Stimulated activated CD8-positive, alpha-beta memory T cell treated with anti-CD3 and anti-CD28 coated beads, Interleukin-7, amount 100 ng/mL, for 1 hour (primary cell): ENCODE data around the gene TLE1.
"Not testable (repeated sequence)": the region's sequence is repeated elsewhere in the genome, so short reads cannot be mapped to it uniquely, and the experiment has no call there.

Source experiments
- DNase-seq, 2 donors: peaks; one replicate each; pipeline ENCODE4 v3.0.0-alpha.2; 2020; ENCODE audit warnings: low read depth in 2 of 2

Gene TLE1

GRCh38 chr9:81652058-81652687, 37.2 kb downstream of the TLE1 start:
- DNase-seq, result no peak

GRCh38 chr9:81650586-81651515, 38.5 kb downstream of the TLE1 start:
- no peak for DNase-seq

GRCh38 chr9:81649475-81650240, 39.7 kb downstream of the TLE1 start:
- no peak for DNase-seq

GRCh38 chr9:81648891-81649290, 40.5 kb downstream of the TLE1 start:
- no peak for DNase-seq

- no peak for DNase-seq
These were observed 43.0 kb downstream of the TLE1 start for GRCh38 chr9:81646337-81646736.

- not testable (repeated sequence) for DNase-seq
These were observed 44.8 kb downstream of the TLE1 start for GRCh38 chr9:81644513-81644912.

GRCh38 chr9:81637276-81637675, 52.1 kb downstream of the TLE1 start:
- no peak for DNase-seq

- DNase-seq, result no peak
These were observed 53.1 kb downstream of the TLE1 start for GRCh38 chr9:81636255-81636599.

- no peak for DNase-seq
These were observed 53.7 kb downstream of the TLE1 start for GRCh38 chr9:81635521-81636254.

- no peak for DNase-seq
These were observed 54.3 kb downstream of the TLE1 start for GRCh38 chr9:81634915-81635516.

- DNase-seq, result no peak
These were observed 55.1 kb downstream of the TLE1 start for GRCh38 chr9:81633952-81634854.

GRCh38 chr9:81632599-81632998, 56.7 kb downstream of the TLE1 start:
- no peak for DNase-seq

- no peak for DNase-seq
These were observed 58.1 kb downstream of the TLE1 start for GRCh38 chr9:81631218-81631745.

- no peak for DNase-seq
These were observed 59.9 kb downstream of the TLE1 start for GRCh38 chr9:81629440-81629839.

GRCh38 chr9:81628897-81629296, 60.5 kb downstream of the TLE1 start:
- DNase-seq, result no peak

- no peak for DNase-seq
These were observed 61.9 kb downstream of the TLE1 start for GRCh38 chr9:81627481-81627880.

GRCh38 chr9:81626511-81626910, 62.8 kb downstream of the TLE1 start:
- no peak for DNase-seq

- no peak for DNase-seq
These were observed 63.4 kb downstream of the TLE1 start for GRCh38 chr9:81625969-81626368.

- no peak for DNase-seq
These were observed 65.6 kb downstream of the TLE1 start for GRCh38 chr9:81623778-81624177.
